Liver (tissue), 9 donors: Measurements from ENCODE around the gene CEL. TPM values are rescaled to one million over a fixed set of nuclear protein-coding genes. Genes with fewer than 3 reads are reported as not detected.
A peak's percentile ranks its signal among the peaks of the same experiment; 100 is the strongest.

ENCODE experiments used
- DNase-seq: peaks from one replicate; pipeline ENCODE4 v3.0.0-alpha.2; 2017; ENCODE audit warnings: low spot score
- H3K27ac ChIP-seq, 2 donors: one replicate each; pipeline ENCODE4 v1.7.0; 2013; ENCODE audit warnings: inconsistent platforms in 2 of 2, low read length in 2 of 2, control low read depth in 1 of 2, low read depth in 1 of 2, mild to moderate bottlenecking in 1 of 2
- H3K27me3 ChIP-seq, 4 donors: one replicate each; pipeline versions ENCODE4 v1.6.1 to v1.7.0; 2013; ENCODE audit warnings: low read length in 3 of 4, inconsistent platforms in 1 of 4, mild to moderate bottlenecking in 1 of 4, moderate library complexity in 1 of 4; ENCODE audit not compliant: control insufficient read depth in 4 of 4, insufficient read depth in 4 of 4
- H3K36me3 ChIP-seq, 4 donors: one replicate each; pipeline versions ENCODE4 v1.6.1 to v1.7.0; 2013; ENCODE audit warnings: low read length in 3 of 4, mild to moderate bottlenecking in 3 of 4, low read depth in 1 of 4, moderate library complexity in 1 of 4; ENCODE audit not compliant: control insufficient read depth in 4 of 4, insufficient read depth in 3 of 4
- H3K4me1 ChIP-seq, 4 donors: one replicate each; pipeline versions ENCODE4 v1.6.1 to v1.7.0; 2013; ENCODE audit warnings: low read length in 3 of 4, mild to moderate bottlenecking in 3 of 4, moderate library complexity in 1 of 4; ENCODE audit not compliant: control insufficient read depth in 4 of 4, insufficient read depth in 4 of 4
- H3K4me3 ChIP-seq, 3 donors: one replicate each; pipeline versions ENCODE4 v1.6.1 to v1.7.0; 2013; ENCODE audit warnings: low read length in 3 of 3, control low read depth in 1 of 3, low read depth in 1 of 3, mild to moderate bottlenecking in 1 of 3
- H3K9ac ChIP-seq, 2 donors: one replicate each; pipeline ENCODE4 v1.7.0; 2013; ENCODE audit warnings: low read length in 2 of 2, mild to moderate bottlenecking in 2 of 2, moderate library complexity in 2 of 2, control low read depth in 1 of 2, low read depth in 1 of 2
- H3K9me3 ChIP-seq, 4 donors: one replicate each; pipeline versions ENCODE4 v1.6.1 to v1.7.0; 2013; ENCODE audit warnings: low read length in 3 of 4; ENCODE audit not compliant: control insufficient read depth in 4 of 4
- EGR1 ChIP-seq, 2 donors: IDR thresholded peaks; 2 replicates each; pipeline ENCODE4 v1.6.1; 2016 to 2018; ENCODE audit warnings: antibody characterized with exemption in 2 of 2, low read depth in 2 of 2
- FOXA1 ChIP-seq: IDR thresholded peaks from 2 replicates; pipeline ENCODE4 v1.6.1; 2016; ENCODE audit warnings: antibody characterized with exemption
- FOXA2 ChIP-seq: IDR thresholded peaks from 2 replicates; pipeline ENCODE4 v1.6.1; 2016; ENCODE audit warnings: antibody characterized with exemption
- GABPA ChIP-seq, 2 donors: IDR thresholded peaks in 1 of 2; conservative IDR thresholded peaks in 1 of 2; 2 replicates each; pipeline ENCODE4 v1.6.1; 2016; ENCODE audit warnings: antibody characterized with exemption in 2 of 2, mild to moderate bottlenecking in 1 of 2, moderate library complexity in 1 of 2
- HNF4A ChIP-seq, 2 donors: conservative IDR thresholded peaks; 2 replicates each; pipeline ENCODE4 v1.6.1; 2016; ENCODE audit warnings: antibody characterized with exemption in 2 of 2, mild to moderate bottlenecking in 2 of 2
- HNF4G ChIP-seq: IDR thresholded peaks from 2 replicates; pipeline ENCODE4 v1.6.1; 2016; ENCODE audit warnings: antibody characterized with exemption
- JUND ChIP-seq, 2 donors: IDR thresholded peaks; 2 replicates each; pipeline ENCODE4 v1.6.1; 2016; ENCODE audit warnings: antibody characterized with exemption in 2 of 2
- NR2F2 ChIP-seq: IDR thresholded peaks from 2 replicates; pipeline ENCODE4 v1.6.1; 2016; ENCODE audit warnings: antibody characterized with exemption
- RXRA ChIP-seq, 2 donors: IDR thresholded peaks; 2 replicates each; pipeline ENCODE4 v1.6.1; 2017 to 2018; ENCODE audit warnings: antibody characterized with exemption in 2 of 2, mild to moderate bottlenecking in 1 of 2
- SP1 ChIP-seq: IDR thresholded peaks from 2 replicates; pipeline ENCODE4 v1.6.1; 2018; ENCODE audit warnings: antibody characterized with exemption, mild to moderate bottlenecking
- YY1 ChIP-seq: IDR thresholded peaks from 2 replicates; pipeline ENCODE4 v1.6.1; 2016; ENCODE audit warnings: antibody characterized with exemption, mild to moderate bottlenecking
- WGBS: extraction: QIAGEN DNeasy Blood & Tissue Kit; methylation state at CpG from one replicate; pipeline ENCODE4 v1.1.7; 2013; 5-methylcytosine and 5-hydroxymethylcytosine counted together
- polyA plus RNA-seq, 2 donors: library from polyadenylated mRNA; stranded (reverse) in 1 of 2; unstranded in 1 of 2; fragments of 200-250 nt in 1 of 2; fragments of >200 nt in 1 of 2; fragmentation: Nextera tagmentation in 1 of 2; extraction: Ambion mirVana in 1 of 2; gene quantifications; one replicate each; pipeline versions ENCODE4 v1.2.1 to v1.2.3, GENCODE V29; 2013 to 2015
- total RNA-seq, 2 donors: library from RNA; depleted of rRNA; stranded (reverse); fragments of >200 nt; gene quantifications; one replicate each; pipeline ENCODE4 v1.2.3, GENCODE V29; 2014
- TF ChIP-seq, protein P1 (sequence below): IDR thresholded peaks from 2 replicates; pipeline ENCODE4 v1.6.1; 2016; ENCODE audit warnings: antibody characterized with exemption
- TF ChIP-seq, protein P2 (sequence below): fragments of 150-350 bp; IDR thresholded peaks from 2 replicates; pipeline ENCODE4 v1.5.1; 2017; ENCODE audit warnings: improper control_type of control experiment, low read depth, low read length; ENCODE audit not compliant: missing input control
- TF ChIP-seq, protein P3 (sequence below): IDR thresholded peaks from 2 replicates; pipeline ENCODE4 v1.6.1; 2016; ENCODE audit warnings: antibody characterized with exemption
- TF ChIP-seq, protein P4 (sequence below): IDR thresholded peaks from 2 replicates; pipeline ENCODE4 v1.6.1; 2016; ENCODE audit warnings: antibody characterized with exemption, mild to moderate bottlenecking
- donor health status: healthy.
- donor health status: healthy.
- donor health status: healthy.
- donor health status: healthy.
- donor health status: healthy.

Gene CEL
- total and polyA plus RNA-seq, 4 donors = 0.08 to 0.25 (median 0.09) TPM; not detected in 1

DNA sequence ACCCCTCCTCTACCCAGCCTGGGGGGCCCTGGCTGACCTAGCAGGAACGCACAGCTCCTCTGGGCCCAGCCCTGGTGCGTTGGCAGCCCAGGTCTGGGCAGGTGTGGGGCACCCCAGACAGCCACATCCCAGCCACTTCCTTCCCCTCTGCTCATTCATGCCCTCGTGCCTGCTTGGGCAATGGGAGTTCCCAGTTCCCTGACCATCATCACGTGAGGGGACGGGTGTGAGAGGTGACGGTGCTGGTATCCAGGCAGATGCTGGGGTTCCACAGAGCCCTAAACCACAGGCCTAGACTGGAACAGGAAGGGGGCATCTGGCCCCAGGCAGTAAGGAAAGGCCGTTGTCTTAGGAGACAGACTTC lies 50.9 kb downstream of the CEL start:
- 64% methylated on average over 7 of the region's 7 CpGs for WGBS
- no peaks in the 10 kb centered on the region for H3K27me3 ChIP-seq
- no peak overlapping the region for H3K9ac ChIP-seq
- H3K9me3 ChIP-seq = no peaks in the 10 kb centered on the region
- H3K27ac ChIP-seq = peak overlapping the region; percentile 77 to 88
- peaks cover 0 to 35% (median 17%) of the 10 kb centered on the region in 4 donors for H3K36me3 ChIP-seq
- peaks cover 21 to 58% (median 51%) of the 10 kb centered on the region in 4 donors for H3K4me1 ChIP-seq
- DNase-seq = no peak
- TF ChIP-seq GABPA (IDR thresholded peaks at IDR 0.05 in 1 of 2, conservative IDR thresholded peaks at IDR 0.05 in 1 of 2) = no peak
- no peak for TF ChIP-seq JUND (IDR thresholded peaks at IDR 0.05)
- TF ChIP-seq, protein P1, sequence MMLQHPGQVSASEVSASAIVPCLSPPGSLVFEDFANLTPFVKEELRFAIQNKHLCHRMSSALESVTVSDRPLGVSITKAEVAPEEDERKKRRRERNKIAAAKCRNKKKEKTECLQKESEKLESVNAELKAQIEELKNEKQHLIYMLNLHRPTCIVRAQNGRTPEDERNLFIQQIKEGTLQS = no peak
- no peak for TF ChIP-seq YY1
- TF ChIP-seq, protein P2, sequence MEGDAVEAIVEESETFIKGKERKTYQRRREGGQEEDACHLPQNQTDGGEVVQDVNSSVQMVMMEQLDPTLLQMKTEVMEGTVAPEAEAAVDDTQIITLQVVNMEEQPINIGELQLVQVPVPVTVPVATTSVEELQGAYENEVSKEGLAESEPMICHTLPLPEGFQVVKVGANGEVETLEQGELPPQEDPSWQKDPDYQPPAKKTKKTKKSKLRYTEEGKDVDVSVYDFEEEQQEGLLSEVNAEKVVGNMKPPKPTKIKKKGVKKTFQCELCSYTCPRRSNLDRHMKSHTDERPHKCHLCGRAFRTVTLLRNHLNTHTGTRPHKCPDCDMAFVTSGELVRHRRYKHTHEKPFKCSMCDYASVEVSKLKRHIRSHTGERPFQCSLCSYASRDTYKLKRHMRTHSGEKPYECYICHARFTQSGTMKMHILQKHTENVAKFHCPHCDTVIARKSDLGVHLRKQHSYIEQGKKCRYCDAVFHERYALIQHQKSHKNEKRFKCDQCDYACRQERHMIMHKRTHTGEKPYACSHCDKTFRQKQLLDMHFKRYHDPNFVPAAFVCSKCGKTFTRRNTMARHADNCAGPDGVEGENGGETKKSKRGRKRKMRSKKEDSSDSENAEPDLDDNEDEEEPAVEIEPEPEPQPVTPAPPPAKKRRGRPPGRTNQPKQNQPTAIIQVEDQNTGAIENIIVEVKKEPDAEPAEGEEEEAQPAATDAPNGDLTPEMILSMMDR = no peak
- TF ChIP-seq EGR1 (IDR thresholded peaks at IDR 0.05; ENCODE audit: low read depth in 2 of 2) = no peak
- TF ChIP-seq FOXA2 = no peak
- TF ChIP-seq, protein P3, sequence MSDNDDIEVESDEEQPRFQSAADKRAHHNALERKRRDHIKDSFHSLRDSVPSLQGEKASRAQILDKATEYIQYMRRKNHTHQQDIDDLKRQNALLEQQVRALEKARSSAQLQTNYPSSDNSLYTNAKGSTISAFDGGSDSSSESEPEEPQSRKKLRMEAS = no peak
- H3K4me3 ChIP-seq = no peak overlapping the region

DNA sequence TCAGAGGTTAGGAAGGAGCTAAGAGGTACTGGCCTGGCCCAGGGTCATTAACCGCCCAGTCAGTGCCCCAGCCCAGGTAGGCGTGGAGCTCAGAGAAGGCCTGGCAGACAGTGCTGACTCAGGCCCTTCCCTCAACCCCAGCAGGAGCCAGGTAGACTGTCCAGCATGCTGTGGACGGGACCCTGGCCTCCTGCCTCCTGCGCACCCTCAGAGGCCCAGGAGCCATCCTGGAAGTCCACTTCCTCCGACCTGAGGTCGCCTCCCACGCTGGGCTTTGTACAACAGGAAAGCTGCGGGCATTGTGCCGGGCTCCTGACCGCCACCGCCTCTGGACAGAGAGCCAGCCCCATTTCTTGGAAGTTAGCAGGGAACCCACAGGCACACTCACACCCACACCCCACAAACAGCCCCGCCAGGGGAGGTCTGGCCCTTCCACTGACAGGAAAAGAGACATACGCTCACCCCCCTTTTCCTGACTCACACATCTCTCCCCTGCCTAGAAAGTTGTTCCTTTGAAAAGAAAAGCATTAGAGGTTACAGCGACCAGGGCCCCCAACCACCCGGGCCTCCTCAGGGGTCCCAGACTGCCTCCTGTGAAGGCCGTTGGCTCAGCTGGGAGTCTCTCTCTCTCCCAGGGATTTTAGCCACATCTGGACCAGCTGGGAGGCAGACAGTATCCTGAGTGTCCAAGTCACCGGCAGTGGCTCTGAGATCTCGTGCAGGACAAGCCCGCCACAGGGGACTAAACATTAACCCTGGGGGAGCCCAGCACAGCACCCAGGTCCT lies 51.6 kb downstream of the CEL start:
- Histone ChIP-seq H3K9me3 (no peaks in the 10 kb centered on the region), H3K27me3 (no peaks in the 10 kb centered on the region), H3K27ac (peak overlapping the region; percentile 77 to 88), H3K4me3 (peak overlapping the region in 1 of 3 donors; percentile 4), H3K9ac (peak overlapping the region in 1 of 2 donors; percentile 82), H3K36me3 (peaks cover 0 to 28% (median 11%) of the 10 kb centered on the region in 4 donors), H3K4me1 (peaks cover 21 to 65% (median 58%) of the 10 kb centered on the region in 4 donors)
- peak; percentile 100 for TF ChIP-seq RXRA (IDR thresholded peaks at IDR 0.05)
- no peak for TF ChIP-seq GABPA (IDR thresholded peaks at IDR 0.05 in 1 of 2, conservative IDR thresholded peaks at IDR 0.05 in 1 of 2)
- TF ChIP-seq SP1 = peak; percentile 66
- no peak for TF ChIP-seq HNF4G
- TF ChIP-seq, protein P4, sequence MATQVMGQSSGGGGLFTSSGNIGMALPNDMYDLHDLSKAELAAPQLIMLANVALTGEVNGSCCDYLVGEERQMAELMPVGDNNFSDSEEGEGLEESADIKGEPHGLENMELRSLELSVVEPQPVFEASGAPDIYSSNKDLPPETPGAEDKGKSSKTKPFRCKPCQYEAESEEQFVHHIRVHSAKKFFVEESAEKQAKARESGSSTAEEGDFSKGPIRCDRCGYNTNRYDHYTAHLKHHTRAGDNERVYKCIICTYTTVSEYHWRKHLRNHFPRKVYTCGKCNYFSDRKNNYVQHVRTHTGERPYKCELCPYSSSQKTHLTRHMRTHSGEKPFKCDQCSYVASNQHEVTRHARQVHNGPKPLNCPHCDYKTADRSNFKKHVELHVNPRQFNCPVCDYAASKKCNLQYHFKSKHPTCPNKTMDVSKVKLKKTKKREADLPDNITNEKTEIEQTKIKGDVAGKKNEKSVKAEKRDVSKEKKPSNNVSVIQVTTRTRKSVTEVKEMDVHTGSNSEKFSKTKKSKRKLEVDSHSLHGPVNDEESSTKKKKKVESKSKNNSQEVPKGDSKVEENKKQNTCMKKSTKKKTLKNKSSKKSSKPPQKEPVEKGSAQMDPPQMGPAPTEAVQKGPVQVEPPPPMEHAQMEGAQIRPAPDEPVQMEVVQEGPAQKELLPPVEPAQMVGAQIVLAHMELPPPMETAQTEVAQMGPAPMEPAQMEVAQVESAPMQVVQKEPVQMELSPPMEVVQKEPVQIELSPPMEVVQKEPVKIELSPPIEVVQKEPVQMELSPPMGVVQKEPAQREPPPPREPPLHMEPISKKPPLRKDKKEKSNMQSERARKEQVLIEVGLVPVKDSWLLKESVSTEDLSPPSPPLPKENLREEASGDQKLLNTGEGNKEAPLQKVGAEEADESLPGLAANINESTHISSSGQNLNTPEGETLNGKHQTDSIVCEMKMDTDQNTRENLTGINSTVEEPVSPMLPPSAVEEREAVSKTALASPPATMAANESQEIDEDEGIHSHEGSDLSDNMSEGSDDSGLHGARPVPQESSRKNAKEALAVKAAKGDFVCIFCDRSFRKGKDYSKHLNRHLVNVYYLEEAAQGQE = peak; percentile 59
- TF ChIP-seq, protein P1 = no peak
- TF ChIP-seq YY1 = no peak
- TF ChIP-seq HNF4A (conservative IDR thresholded peaks at IDR 0.05) = peak; percentile 56 to 69
- peak; percentile 27 for TF ChIP-seq NR2F2
- no peak for TF ChIP-seq FOXA2
- no peak for TF ChIP-seq FOXA1
- peak; percentile 67 for DNase-seq
- 22% methylated on average over 19 of the region's 19 CpGs for WGBS
